Activated CD8-positive, alpha-beta memory T cell treated with anti-CD3 and anti-CD28 coated beads for 36 hours (primary cell): ENCODE data around the gene GTF2A2. TPM values are rescaled to one million over a fixed set of nuclear protein-coding genes. Genes with fewer than 3 reads are reported as not detected.
"Not testable (repeated sequence)": the region's sequence is repeated elsewhere in the genome, so short reads cannot be mapped to it uniquely, and the experiment has no call there.

Experiments
- CTCF ChIA-PET: fragments of 350-600 bp; sonication (Branson Sonifier 250); formaldehyde crosslinking; loops from one replicate; lab custom pipeline; 2021; ENCODE audit warnings: antibody characterized with exemption; lab: Charles Lee
- POLR2A ChIA-PET: fragments of 350-600 bp; sonication (Branson Sonifier 250); formaldehyde crosslinking; loops from one replicate; lab custom pipeline; 2021; ENCODE audit warnings: antibody characterized with exemption; lab: Charles Lee
- total RNA-seq, 2 experiments: library from RNA; stranded (reverse); gene quantifications; one replicate each; pipeline ENCODE4 v1.2.3, GENCODE V29; 2021

The GTF2A2 gene
- total RNA-seq, 2 experiments from 2014 or later, result 228 to 233 TPM

GRCh38 chr15:59680346-59680745, 23.0 kb upstream of the GTF2A2 start:
- ChIA-PET POLR2A (interaction anchor here (0.6 kb wide), 1 partner anchor 432 kb away, joined by 9 read pairs; no protein-coding TSS in a partner anchor), CTCF (no interaction called here)

DNA sequence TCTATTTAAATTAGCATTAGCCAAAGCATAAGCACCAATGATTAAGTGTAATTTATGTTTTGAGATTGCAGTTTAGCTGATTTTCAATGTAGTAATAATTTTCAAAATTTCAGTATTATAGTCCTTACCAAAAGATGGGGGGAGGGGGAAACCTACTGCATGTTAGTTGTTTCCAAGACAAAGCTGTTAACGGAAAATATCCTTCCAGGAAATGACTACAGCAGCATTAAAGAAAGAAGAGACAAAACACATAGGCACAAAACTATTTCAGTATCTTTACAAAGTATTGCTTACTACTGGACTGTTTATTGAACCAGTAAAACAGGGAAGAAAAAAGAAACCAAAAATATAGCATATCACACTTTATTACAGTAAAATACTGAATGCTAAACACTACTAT, 21.3 kb upstream of the GTF2A2 start:
- ChIA-PET POLR2A (no interaction called here), CTCF (no interaction called here)

DNA sequence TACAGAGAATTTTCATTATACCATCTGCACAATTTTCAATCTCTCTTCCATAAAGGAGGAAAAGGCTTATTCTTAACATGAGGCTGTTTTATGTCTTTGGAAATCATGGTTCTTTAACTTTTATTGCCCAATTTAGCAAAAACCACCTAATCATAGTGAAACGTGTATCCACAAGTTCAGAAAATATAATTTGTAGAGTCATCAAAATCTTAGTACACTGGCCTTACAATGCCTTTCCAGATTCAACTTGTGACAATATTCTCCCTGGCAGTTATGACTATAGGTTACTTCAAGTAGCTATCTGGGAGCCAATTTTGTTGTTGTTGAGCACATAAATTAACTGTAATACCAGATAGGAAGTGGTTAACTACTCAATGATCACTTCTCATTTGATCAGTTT, 20.9 kb upstream of the GTF2A2 start:
- CTCF ChIA-PET, result no interaction called here
- POLR2A ChIA-PET, result no interaction called here

GRCh38 chr15:59676565-59676964, 19.2 kb upstream of the GTF2A2 start:
- ChIA-PET POLR2A (no interaction called here), CTCF (interaction anchor here (0.6 kb wide), 1 partner anchor 336 kb away, joined by 5 read pairs; no protein-coding TSS in a partner anchor)

DNA sequence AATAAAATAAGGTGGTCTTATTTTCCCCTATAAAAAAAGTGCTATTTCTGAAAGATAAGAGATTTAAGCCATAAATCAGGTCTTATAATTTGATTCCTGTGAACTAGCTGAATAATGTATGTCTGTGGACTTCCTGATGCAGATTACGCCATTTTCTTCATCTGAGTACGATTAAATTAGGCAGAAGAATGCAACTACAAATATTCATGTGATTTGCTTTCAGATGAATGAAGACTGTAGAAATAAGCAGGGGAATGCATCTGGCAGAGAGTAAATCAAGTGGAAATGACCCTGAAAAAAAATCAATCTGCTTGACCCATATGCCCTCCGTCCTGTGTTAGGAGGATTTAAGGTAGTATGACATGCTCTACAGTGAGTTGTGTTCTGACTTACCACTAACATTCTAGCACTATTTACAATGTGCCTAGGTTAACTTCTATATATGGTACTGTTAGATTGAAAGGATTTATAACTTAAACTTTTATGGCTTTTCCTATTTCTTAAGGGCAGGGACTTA, 17.1 kb upstream of the GTF2A2 start:
- ChIA-PET CTCF (no interaction called here), POLR2A (no interaction called here)

DNA sequence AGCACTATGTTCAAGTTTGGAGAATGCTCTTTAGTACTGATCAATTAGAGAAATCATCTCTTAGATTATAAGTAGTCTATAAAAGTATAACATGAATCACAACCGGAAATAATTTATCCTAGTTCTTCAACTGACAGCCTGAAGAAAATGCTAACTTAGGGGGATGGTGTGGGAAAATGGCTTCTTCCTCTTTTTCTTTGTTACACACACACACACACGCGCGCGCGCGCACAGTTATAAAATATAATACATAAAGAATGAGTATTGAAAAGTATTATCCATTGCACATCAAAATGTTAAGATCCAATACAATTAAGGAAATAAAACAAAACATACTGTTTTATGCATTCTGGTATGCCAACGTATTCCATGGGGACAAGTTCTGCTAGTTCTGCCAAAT, 11.2 kb upstream of the GTF2A2 start:
- ChIA-PET POLR2A (no interaction called here), CTCF (no interaction called here)

GRCh38 chr15:59662260-59662659, 4.9 kb upstream of the GTF2A2 start:
- CTCF ChIA-PET, result interaction anchor here (0.5 kb wide), 1 partner anchor 1024 kb away, joined by 3 read pairs; no protein-coding TSS in a partner anchor
- POLR2A ChIA-PET, result no interaction called here

GRCh38 chr15:59659366-59659765, 2.1 kb upstream of the GTF2A2 start:
- POLR2A ChIA-PET, result no interaction called here
- CTCF ChIA-PET, result no interaction called here

GRCh38 chr15:59657635-59658125, 365 bp upstream of the GTF2A2 start:
- ChIA-PET POLR2A (interaction anchor here (0.7 to 1.2 kb wide), 3 partner anchors 31 to 724 kb away, joined by 3 to 5 read pairs (median 4); partner anchors contain the start of gene BNIP2), CTCF (no interaction called here)

GRCh38 chr15:59654046-59654445, 3.3 kb downstream of the GTF2A2 start:
- CTCF ChIA-PET, result no interaction called here
- POLR2A ChIA-PET, result interaction anchor here (0.7 kb wide), 1 partner anchor 1436 kb away, joined by 4 read pairs; no protein-coding TSS in a partner anchor

- ChIA-PET CTCF (no interaction called here), POLR2A (no interaction called here)
These were observed 7.7 kb downstream of the GTF2A2 start for GRCh38 chr15:59649603-59650002.

GRCh38 chr15:59647085-59647484, 10.2 kb downstream of the GTF2A2 start:
- CTCF ChIA-PET, result interaction anchor here (0.6 to 1.4 kb wide), 2 partner anchors 91 to 114 kb away, joined by 4 read pairs; no protein-coding TSS in a partner anchor
- POLR2A ChIA-PET, result no interaction called here

GRCh38 chr15:59646277-59646676, 11.0 kb downstream of the GTF2A2 start:
- CTCF ChIA-PET, result no interaction called here
- POLR2A ChIA-PET, result no interaction called here

DNA sequence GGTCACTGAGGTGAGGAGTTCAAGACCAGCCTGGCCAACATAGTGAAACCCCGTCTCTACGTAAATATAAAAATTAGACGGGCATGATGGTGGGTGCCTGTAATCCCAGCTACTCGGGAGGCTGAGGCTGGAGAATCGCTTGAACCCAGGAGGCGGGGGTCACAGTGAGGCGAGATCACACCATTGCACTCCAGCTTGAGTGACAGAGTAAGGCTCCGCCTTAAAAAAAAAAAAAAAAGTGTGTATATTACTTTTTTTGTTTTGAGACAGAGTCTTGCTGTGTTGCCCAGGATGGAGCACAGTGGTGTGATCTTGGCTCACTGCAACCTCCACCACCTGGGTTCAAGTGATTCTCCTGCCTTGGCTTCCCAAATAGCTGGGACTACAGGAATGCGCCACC, 11.5 kb downstream of the GTF2A2 start:
- CTCF ChIA-PET, result interaction anchor here (1.3 to 1.4 kb wide), 2 partner anchors 113 to 117 kb away, joined by 3 to 4 read pairs; no protein-coding TSS in a partner anchor
- POLR2A ChIA-PET, result not testable (repeated sequence)

GRCh38 chr15:59644756-59645155, 12.6 kb downstream of the GTF2A2 start:
- ChIA-PET CTCF (interaction anchor here (0.8 to 1.4 kb wide), 3 partner anchors 9 to 115 kb away, joined by 3 to 4 read pairs (median 3); no protein-coding TSS in a partner anchor), POLR2A (no interaction called here)

DNA sequence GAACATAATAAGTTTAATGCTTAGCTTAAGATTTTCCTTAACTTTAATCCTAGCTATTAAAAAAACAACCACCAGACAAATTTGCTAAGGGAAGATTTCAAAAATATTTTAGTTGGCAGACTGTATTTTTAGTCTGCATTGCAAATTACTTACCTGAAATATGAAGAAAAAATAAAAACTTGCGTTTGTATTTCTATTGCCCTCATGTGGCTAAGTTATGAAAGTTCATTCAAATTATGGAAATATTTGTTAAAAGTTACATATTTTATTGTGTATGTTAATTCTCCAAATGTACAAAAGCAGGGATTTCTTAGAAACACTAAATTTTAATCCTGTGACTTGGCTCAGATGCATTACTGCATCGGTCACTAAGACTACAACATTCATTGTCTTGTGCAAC, 15.0 kb downstream of the GTF2A2 start:
- CTCF ChIA-PET, result interaction anchor here (0.6 to 0.9 kb wide), 2 partner anchors 21 to 119 kb away, joined by 3 read pairs; no protein-coding TSS in a partner anchor
- POLR2A ChIA-PET, result no interaction called here

GRCh38 chr15:59637507-59637906, 19.8 kb downstream of the GTF2A2 start:
- CTCF ChIA-PET, result not testable (repeated sequence)

GRCh38 chr15:59636184-59636583, 21.1 kb downstream of the GTF2A2 start:
- ChIA-PET POLR2A (no interaction called here), CTCF (interaction anchor here (0.6 kb wide), 1 partner anchor 727 kb away, joined by 4 read pairs; no protein-coding TSS in a partner anchor)

More at GRCh38 chr15:59637507-59637906, 19.8 kb downstream of the GTF2A2 start:
- POLR2A ChIA-PET, result not testable (repeated sequence)

DNA sequence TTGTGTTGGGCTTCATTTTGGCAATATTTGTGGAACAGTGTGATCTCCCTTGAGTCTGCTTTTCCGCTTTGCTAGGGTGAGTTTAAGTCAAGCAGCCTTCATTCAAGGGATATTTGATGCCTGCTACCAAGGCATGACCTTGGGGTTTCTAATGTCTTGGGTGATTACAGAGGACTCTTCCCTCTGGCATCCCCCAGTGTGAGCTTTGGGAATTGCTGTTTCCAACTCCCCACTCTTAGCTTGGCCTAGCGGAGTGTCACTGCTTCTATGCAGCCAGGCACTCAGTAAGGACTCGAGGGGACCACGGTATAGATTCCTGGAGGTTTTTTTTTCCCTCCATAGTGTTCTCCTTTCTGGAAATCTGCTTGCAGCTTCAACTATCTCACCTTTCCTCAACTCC, 24.6 kb downstream of the GTF2A2 start:
- POLR2A ChIA-PET, result no interaction called here
- CTCF ChIA-PET, result interaction anchor here (1.0 kb wide), 1 partner anchor 100 kb away, joined by 5 read pairs; no protein-coding TSS in a partner anchor

GRCh38 chr15:59622289-59622688, 35.0 kb downstream of the GTF2A2 start:
- POLR2A ChIA-PET, result no interaction called here
- CTCF ChIA-PET, result interaction anchor here (0.7 to 1.6 kb wide), 4 partner anchors 10 to 93 kb away, joined by 3 to 6 read pairs (median 4); no protein-coding TSS in a partner anchor

DNA sequence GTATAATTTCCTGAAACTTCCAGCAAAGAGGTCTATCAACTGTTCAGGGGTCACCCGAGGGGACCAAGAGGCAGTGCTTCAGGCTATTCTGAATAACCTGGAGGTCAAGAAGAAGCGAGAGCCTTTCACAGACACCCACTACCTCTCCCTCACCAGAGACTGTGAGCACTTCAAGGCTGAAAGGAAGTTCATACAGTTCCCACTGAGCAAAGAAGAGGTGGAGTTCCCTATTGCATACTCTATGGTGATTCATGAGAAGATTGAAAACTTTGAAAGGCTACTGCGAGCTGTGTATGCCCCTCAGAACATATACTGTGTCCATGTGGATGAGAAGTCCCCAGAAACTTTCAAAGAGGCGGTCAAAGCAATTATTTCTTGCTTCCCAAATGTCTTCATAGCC, 38.9 kb downstream of the GTF2A2 start:
- ChIA-PET CTCF (no interaction called here), POLR2A (no interaction called here)
